Small intestine (tissue), 7 donors: ENCODE data around the gene GAL3ST2. TPM values are rescaled to one million over a fixed set of nuclear protein-coding genes. Genes with fewer than 3 reads are reported as not detected.

Source experiments
- DNase-seq, 2 donors: peaks; one replicate each; pipeline versions ENCODE4 v3.0.0 to v3.0.0-alpha.2; 2013
- FAIRE-seq: peaks from 2 replicates; lab custom pipeline; 2012; peaks lifted over from hg19 to GRCh38; lab: Jason Lieb, UNC
- H3K27ac ChIP-seq, 3 donors: one replicate each; pipeline ENCODE4 v1.5.1; 2013; ENCODE audit warnings: low read length in 2 of 3, mild to moderate bottlenecking in 2 of 3, control low read depth in 1 of 3, inconsistent platforms in 1 of 3, low read depth in 1 of 3, moderate library complexity in 1 of 3
- H3K27me3 ChIP-seq, 3 donors: one replicate each; pipeline ENCODE4 v1.6.1; 2013; ENCODE audit warnings: low read length in 3 of 3, inconsistent platforms in 1 of 3; ENCODE audit not compliant: control insufficient read depth in 3 of 3, insufficient read depth in 3 of 3
- H3K36me3 ChIP-seq, 3 donors: one replicate each; pipeline ENCODE4 v1.6.1; 2013; ENCODE audit warnings: low read length in 3 of 3, inconsistent platforms in 1 of 3, low read depth in 1 of 3, mild to moderate bottlenecking in 1 of 3, moderate library complexity in 1 of 3; ENCODE audit not compliant: control insufficient read depth in 3 of 3, insufficient read depth in 2 of 3
- H3K4me1 ChIP-seq, 3 donors: one replicate each; pipeline ENCODE4 v1.6.1; 2013; ENCODE audit warnings: low read length in 2 of 3, inconsistent platforms in 1 of 3, low read depth in 1 of 3, mild to moderate bottlenecking in 1 of 3, moderate library complexity in 1 of 3; ENCODE audit not compliant: control insufficient read depth in 3 of 3, insufficient read depth in 2 of 3
- H3K4me3 ChIP-seq, 3 donors: one replicate each; pipeline ENCODE4 v1.5.1; 2013; ENCODE audit warnings: low read length in 3 of 3, control low read depth in 1 of 3, inconsistent platforms in 1 of 3, low read depth in 1 of 3, mild to moderate bottlenecking in 1 of 3, moderate library complexity in 1 of 3
- H3K9me3 ChIP-seq, 2 donors: one replicate each; pipeline ENCODE4 v1.6.1; 2013; ENCODE audit warnings: low read depth in 1 of 2, low read length in 1 of 2; ENCODE audit not compliant: control insufficient read depth in 2 of 2, insufficient read depth in 1 of 2
- WGBS, 3 donors: extraction: QIAGEN DNeasy Blood & Tissue Kit; methylation state at CpG; one replicate each; pipeline ENCODE4 v1.1.7; 2013; 5-methylcytosine and 5-hydroxymethylcytosine counted together
- polyA plus RNA-seq, 4 donors: library from polyadenylated mRNA; stranded (reverse) in 3 of 4; unstranded in 1 of 4; fragments of 200-250 nt in 3 of 4; fragments of 120-200 nt in 1 of 4; gene quantifications; one replicate each; pipeline versions ENCODE4 v1.2.1 to v1.2.3, GENCODE V29; 2013
- donor health status: healthy with polysubstance abuse.
- donor health status: control.
- donor health status: control.
- donor health status: Bipolar disorder and iron deficiency.
- donor health status: healthy.

GAL3ST2 gene
- polyA plus RNA-seq, 4 donors = 0.03 to 0.04 TPM; not detected in 2

GRCh38 chr2:241809383-241810306 is 33.0 kb downstream of the GAL3ST2 start:
- H3K27ac ChIP-seq = peak overlapping the region in 1 of 3 donors; percentile 66
- H3K27me3 ChIP-seq = peaks cover 0 to 3% (median 0%) of the 10 kb centered on the region in 3 donors
- peaks cover 0 to 7% (median 0%) of the 10 kb centered on the region in 3 donors for H3K4me1 ChIP-seq
- 49 to 80% (median 64%) methylated on average over 26 to 29 of the region's 29 CpGs for WGBS, 3 donors
- no peak for FAIRE-seq
- no peak for DNase-seq
- H3K36me3 ChIP-seq = no peaks in the 10 kb centered on the region
- H3K9me3 ChIP-seq = no peaks in the 10 kb centered on the region
- peak overlapping the region in 1 of 3 donors; percentile 71 for H3K4me3 ChIP-seq

DNA sequence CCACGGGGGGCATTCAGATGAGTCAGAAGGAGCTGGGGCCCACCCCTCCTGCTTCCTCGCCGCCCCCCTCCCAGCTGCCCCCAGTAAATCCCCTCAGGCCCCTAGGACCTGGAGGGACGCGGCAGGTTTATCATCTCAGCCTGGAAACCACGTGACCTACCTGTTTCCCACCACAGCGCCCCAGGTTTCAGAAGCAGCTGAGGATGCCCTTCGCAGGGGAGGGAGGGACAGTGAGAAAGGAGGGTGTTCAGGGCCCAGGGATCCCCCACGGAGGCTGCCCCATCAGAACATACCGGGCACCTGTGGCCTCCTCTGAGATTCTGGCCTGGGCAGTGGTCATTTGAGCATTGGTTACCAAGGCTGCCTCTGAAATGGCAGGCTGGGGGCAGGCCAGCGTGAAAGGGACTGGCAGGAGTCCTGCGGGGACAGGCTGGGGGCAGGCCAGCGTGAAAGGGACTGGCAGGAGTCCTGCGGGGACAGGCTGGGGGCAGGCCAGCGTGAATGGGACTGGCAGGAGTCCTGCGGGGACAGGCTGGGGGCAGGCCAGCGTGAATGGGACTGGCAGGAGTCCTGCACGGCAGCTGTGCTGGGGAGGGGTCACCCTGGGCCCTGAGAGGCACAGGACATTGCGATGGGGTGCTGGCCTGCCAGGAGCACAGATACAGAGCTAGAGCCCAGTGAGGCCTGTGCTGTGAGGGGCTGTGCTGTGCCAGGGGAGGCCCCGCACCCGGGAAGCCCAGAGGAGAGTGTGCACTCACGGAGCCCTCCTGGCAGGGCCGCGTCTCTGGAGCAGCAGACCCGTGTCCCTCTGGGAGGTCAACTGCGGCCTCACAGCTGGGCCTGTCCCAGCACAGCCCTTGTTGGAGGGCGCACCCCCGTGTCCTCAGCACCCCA is 33.9 kb downstream of the GAL3ST2 start:
- FAIRE-seq = no peak
- no peak overlapping the region for H3K27ac ChIP-seq
- no peak for DNase-seq
- H3K4me3 ChIP-seq = peak overlapping the region in 1 of 3 donors; percentile 71
- no peaks in the 10 kb centered on the region for H3K9me3 ChIP-seq
- H3K27me3 ChIP-seq = no peaks in the 10 kb centered on the region
- H3K36me3 ChIP-seq = no peaks in the 10 kb centered on the region
- H3K4me1 ChIP-seq = peaks cover 0 to 4% (median 0%) of the 10 kb centered on the region in 3 donors
- WGBS, 3 donors = 76 to 87% (median 82%) methylated on average over 24 to 28 of the region's 28 CpGs

- Histone ChIP-seq H3K4me1 (peaks cover 0 to 4% (median 0%) of the 10 kb centered on the region in 3 donors), H3K9me3 (no peaks in the 10 kb centered on the region), H3K4me3 (no peak overlapping the region), H3K27ac (no peak overlapping the region), H3K27me3 (no peaks in the 10 kb centered on the region), H3K36me3 (no peaks in the 10 kb centered on the region)
- no peak for FAIRE-seq
- 86 to 89% (median 88%) methylated on average over 27 of the region's 27 CpGs for WGBS, 3 donors
- DNase-seq = no peak
Observed at GRCh38 chr2:241811201-241811951, 34.8 kb downstream of the GAL3ST2 start.

GRCh38 chr2:241811952-241812729 is 35.5 kb downstream of the GAL3ST2 start:
- DNase-seq (no peak), FAIRE-seq (no peak)
- no peak overlapping the region for H3K4me3 ChIP-seq
- H3K4me1 ChIP-seq = peaks cover 0 to 4% (median 0%) of the 10 kb centered on the region in 3 donors
- H3K36me3 ChIP-seq = no peaks in the 10 kb centered on the region
- no peaks in the 10 kb centered on the region for H3K9me3 ChIP-seq
- no peaks in the 10 kb centered on the region for H3K27me3 ChIP-seq
- WGBS, 3 donors = 80 to 85% (median 84%) methylated on average over 20 of the region's 20 CpGs
- no peak overlapping the region for H3K27ac ChIP-seq

DNA sequence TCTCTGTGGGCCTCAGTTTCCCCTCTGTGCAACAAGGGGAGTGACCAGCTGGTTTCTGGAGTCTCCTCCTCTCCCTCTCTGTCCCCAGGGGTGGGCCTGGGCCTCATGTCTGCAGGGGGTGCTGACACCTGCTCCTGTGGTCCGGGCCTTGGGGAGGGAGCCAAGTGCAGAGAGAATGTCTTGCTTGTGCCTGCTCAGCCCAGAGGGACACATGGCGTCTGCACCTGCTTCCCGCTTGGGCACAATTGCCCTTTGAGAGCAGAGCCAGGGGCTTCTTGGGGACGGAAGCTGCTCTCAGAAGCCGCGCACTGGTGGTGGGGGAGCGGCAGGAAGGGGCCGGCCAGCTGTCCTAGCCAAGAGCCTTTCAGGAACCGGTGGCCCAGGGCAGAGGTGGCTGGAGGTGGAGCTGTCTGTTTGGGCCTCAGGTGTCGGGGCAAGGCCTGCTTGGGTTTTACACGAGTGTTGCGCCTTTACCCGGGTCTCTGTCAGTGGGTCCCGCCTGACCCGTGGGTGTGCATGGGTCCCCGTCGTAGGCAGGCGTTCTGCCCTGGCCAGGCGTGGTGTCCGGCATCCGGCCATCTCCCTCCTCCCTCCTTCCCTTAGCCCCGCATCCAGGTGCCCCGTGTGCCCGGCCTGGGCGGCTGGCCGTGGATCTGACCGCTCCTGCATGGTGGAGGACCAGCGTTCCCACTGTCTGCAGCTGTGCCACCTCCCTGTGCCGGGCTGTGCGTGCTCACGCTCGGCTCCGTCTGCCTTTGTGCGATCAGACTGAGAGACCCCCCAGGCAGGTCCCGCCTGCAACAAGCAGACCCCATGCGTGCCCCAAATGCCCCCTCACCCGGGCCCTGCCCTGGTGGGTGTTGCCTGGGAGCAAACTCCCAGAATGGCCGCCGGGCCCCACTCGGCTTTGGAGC is 36.4 kb downstream of the GAL3ST2 start:
- H3K9me3 ChIP-seq = no peaks in the 10 kb centered on the region
- DNase-seq (no peak), FAIRE-seq (no peak)
- peaks cover 0 to 4% (median 0%) of the 10 kb centered on the region in 3 donors for H3K4me1 ChIP-seq
- no peaks in the 10 kb centered on the region for H3K27me3 ChIP-seq
- no peak overlapping the region for H3K27ac ChIP-seq
- H3K4me3 ChIP-seq = no peak overlapping the region
- WGBS, 3 donors = 84 to 86% (median 85%) methylated on average over 35 to 40 of the region's 40 CpGs
- H3K36me3 ChIP-seq = no peaks in the 10 kb centered on the region

DNA sequence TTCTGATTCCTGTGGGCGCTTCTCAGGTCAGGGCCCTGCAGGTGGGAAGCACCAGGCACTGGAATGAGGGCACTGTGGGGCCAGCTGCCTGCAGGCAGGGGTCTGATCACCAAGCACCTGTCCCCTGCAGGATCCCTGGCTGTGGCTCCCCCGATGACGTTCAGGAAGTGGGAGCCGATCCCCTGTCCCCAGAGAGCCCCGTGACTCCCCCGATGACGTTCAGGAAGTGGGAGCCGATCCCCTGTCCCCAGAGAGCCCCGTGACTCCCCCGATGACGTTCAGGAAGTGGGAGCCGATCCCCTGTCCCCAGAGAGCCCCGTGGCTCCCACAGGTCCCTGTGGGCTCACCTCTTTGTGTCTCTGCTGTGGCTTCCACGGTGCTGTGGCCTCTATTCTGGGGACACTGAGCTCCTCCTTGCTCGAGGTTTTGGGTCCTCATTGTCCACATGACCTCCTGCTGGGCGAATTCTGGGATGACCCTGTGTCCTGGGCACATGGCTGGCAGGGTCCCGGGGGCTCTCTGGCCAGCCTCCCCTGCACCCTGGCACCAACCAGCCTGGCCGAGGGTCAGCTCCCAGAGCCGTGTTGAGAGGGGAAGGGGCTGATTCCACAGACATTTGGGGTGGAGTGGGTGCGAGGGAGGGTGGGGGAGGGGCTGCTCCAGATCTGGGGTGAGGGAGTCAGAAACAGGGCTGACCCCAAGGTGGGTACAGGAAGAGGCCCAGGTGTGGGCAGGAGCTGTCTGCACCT is 37.2 kb downstream of the GAL3ST2 start:
- WGBS, 3 donors = 53 to 69% (median 53%) methylated on average over 19 to 20 of the region's 20 CpGs
- Histone ChIP-seq H3K36me3 (no peaks in the 10 kb centered on the region), H3K9me3 (peaks cover 0 to 3% of the 10 kb centered on the region in 2 donors), H3K27me3 (peaks cover 0 to 3% (median 0%) of the 10 kb centered on the region in 3 donors), H3K4me1 (peaks cover 0 to 8% (median 2%) of the 10 kb centered on the region in 3 donors), H3K27ac (no peak overlapping the region), H3K4me3 (no peak overlapping the region)
- no peak for DNase-seq
- FAIRE-seq = no peak
